ENCODE results near the gene NACA. TPM values are rescaled to one million over a fixed set of nuclear protein-coding genes. Genes with fewer than 3 reads are reported as not detected.

Gene NACA
- total RNA-seq, 1 donor from 2014 or later, result 2,450 TPM

DNA sequence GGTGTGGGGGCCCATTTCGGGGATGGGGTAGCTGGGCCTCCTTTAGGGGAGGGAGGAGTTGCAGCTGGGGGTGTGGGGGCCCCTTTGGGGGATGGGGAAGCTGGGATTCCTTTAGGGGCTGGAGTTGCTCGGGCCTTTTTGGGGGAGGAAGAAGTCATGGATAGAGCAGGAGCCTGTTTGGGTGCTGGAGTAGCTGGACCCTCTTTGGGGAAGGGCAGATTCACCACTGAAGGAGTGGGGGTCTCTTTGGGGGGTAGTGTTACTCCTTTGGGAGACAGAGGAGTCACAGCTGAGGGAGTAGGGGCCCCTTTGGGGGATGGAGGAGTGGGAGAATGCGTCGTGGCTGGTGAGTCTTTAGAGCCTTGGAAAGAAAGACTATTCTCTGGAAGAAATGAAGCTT lies 6.5 kb downstream of the NACA start:
- Mint-ChIP-seq H3K9me3 (no peaks in the 10 kb centered on the region), H3K4me1 (peaks cover 47% of the 10 kb centered on the region), H3K27me3 (ENCODE audit: insufficient read depth, low read depth) (peaks cover 4% of the 10 kb centered on the region), H3K27ac (peak overlapping the region; percentile 64), H3K36me3 (peaks cover 71% of the 10 kb centered on the region), H3K4me3 (peak overlapping the region; percentile 30)
- H3F3A ChIP-seq (ENCODE audit: low read depth), result peaks cover 47% of the 10 kb centered on the region
- no peaks in the 10 kb centered on the region for H3K9me3 ChIP-seq (ENCODE audit: low read depth)
- no peak overlapping the region for H3K4me3 ChIP-seq
- no peak overlapping the region for H3K4me2 ChIP-seq
- peaks cover 45% of the 10 kb centered on the region for H3K4me1 ChIP-seq
- H2AFZ ChIP-seq (replicated peaks), result no peak overlapping the region
- no peaks in the 10 kb centered on the region for H3K27me3 ChIP-seq
- H3K36me3 ChIP-seq, result peaks cover 8% of the 10 kb centered on the region
- TF ChIP-seq EZH2phosphoT487 (IDR thresholded peaks at IDR 0.05) (no peak), EZH2 (IDR thresholded peaks at IDR 0.05) (no peak)
- TF ChIP-seq, protein P1, sequence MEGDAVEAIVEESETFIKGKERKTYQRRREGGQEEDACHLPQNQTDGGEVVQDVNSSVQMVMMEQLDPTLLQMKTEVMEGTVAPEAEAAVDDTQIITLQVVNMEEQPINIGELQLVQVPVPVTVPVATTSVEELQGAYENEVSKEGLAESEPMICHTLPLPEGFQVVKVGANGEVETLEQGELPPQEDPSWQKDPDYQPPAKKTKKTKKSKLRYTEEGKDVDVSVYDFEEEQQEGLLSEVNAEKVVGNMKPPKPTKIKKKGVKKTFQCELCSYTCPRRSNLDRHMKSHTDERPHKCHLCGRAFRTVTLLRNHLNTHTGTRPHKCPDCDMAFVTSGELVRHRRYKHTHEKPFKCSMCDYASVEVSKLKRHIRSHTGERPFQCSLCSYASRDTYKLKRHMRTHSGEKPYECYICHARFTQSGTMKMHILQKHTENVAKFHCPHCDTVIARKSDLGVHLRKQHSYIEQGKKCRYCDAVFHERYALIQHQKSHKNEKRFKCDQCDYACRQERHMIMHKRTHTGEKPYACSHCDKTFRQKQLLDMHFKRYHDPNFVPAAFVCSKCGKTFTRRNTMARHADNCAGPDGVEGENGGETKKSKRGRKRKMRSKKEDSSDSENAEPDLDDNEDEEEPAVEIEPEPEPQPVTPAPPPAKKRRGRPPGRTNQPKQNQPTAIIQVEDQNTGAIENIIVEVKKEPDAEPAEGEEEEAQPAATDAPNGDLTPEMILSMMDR (IDR thresholded peaks at IDR 0.05), result no peak
- H3K9ac ChIP-seq, result no peak overlapping the region
- peak overlapping the region; percentile 11 for H3K27ac ChIP-seq
- peaks cover 90% of the 10 kb centered on the region for H3K79me2 ChIP-seq (ENCODE audit: low read depth)
- no peak for DNase-seq (ENCODE audit: low spot score)
- peaks cover 99% of the 10 kb centered on the region for H4K20me1 ChIP-seq (ENCODE audit: low read depth)

DNA sequence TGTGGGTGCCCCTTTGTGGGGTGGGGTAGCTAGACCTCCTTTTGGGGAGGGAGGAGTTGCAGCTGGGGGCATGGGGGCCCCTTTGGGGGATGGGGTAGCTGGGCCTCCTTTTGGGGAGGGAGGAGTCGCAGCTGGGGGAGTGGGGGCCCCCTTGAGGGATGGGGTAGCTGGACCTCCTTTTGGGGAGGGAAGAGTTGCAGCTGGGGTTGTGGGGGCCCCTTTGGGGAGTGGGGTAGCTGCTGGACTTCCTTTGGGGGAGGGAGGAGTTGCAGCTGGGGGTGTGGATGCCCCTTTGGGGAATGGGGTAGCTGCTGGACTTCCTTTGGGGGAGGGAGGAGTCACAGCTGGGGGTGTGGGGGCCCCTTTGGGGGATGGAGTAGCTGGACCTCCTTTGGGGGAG lies 7.0 kb downstream of the NACA start:
- peaks cover 43% of the 10 kb centered on the region for H3K4me1 Mint-ChIP-seq
- peaks cover 4% of the 10 kb centered on the region for H3K27me3 Mint-ChIP-seq (ENCODE audit: insufficient read depth, low read depth)

DNA sequence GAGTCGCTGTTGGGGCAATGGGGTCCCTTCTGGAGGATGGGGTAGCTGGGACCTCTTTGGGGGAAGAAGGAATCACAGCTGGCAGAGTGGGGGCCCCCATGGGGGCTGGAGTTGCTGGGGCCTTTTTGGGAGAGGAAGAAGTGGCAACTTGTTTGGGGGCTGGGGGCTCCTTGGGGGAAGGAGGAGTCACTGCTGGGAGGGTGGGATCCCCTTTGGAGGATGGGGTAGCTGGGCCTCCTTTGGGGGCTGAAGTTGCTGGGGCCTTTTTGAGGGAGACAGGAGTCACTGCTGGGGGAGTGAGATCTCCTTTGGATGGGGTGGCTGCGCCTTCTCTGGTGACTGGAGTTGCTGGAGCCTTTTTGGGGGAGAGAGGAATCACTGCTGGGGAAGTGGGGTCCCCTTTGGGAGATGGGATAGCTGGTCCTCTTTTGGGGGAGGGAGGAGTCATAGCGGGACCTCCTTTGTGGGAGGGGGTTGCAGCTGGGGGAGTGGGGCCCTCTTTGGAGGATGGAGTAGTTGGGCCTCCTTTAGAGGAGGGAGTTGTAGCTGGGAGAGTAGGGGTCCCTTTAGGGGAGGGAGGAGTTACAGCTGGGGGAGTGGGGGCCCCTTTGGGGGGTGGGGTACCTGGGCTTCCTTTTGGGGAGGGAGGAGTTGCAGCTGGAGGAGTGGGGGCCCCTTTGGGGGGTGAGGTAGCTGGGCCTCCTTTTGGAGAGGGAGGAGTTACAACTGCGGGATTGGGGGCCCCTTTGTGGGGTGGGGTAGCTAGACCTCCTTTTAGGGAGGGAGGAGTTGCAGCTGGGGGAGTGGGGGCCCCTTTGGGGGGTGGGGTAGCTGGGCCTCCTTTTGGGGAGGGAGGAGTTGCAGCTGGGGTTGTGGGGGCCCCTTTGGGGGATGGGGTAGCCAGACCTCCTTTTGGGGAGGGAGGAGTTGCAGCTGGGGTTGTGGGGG lies 7.9 kb downstream of the NACA start:
- Mint-ChIP-seq H3K27ac (peak overlapping the region; percentile 78), H3K9me3 (no peaks in the 10 kb centered on the region), H3K4me1 (peaks cover 35% of the 10 kb centered on the region), H3K4me3 (no peak overlapping the region), H3K36me3 (peaks cover 77% of the 10 kb centered on the region), H3K27me3 (ENCODE audit: insufficient read depth, low read depth) (peaks cover 4% of the 10 kb centered on the region)
- peaks cover 76% of the 10 kb centered on the region for H3K79me2 ChIP-seq (ENCODE audit: low read depth)
- H3K4me3 ChIP-seq, result no peak overlapping the region
- DNase-seq (ENCODE audit: low spot score), result no peak
- H3K27ac ChIP-seq, result peak overlapping the region; percentile 83
- peaks cover 96% of the 10 kb centered on the region for H4K20me1 ChIP-seq (ENCODE audit: low read depth)
- no peak overlapping the region for H3K9ac ChIP-seq
- peaks cover 30% of the 10 kb centered on the region for H3K4me1 ChIP-seq
- peaks cover 22% of the 10 kb centered on the region for H3K36me3 ChIP-seq
- peaks cover 62% of the 10 kb centered on the region for H3F3A ChIP-seq (ENCODE audit: low read depth)
- H3K9me3 ChIP-seq (ENCODE audit: low read depth), result no peaks in the 10 kb centered on the region
- TF ChIP-seq EZH2phosphoT487 (IDR thresholded peaks at IDR 0.05), result no peak
- no peak for TF ChIP-seq EZH2 (IDR thresholded peaks at IDR 0.05)
- TF ChIP-seq, protein P1 (IDR thresholded peaks at IDR 0.05), result no peak
- H3K27me3 ChIP-seq, result no peaks in the 10 kb centered on the region
- no peak overlapping the region for H2AFZ ChIP-seq (replicated peaks)
- no peak overlapping the region for H3K4me2 ChIP-seq

More for the DNA sequence above, 7.0 kb downstream of the NACA start:
- no peak overlapping the region for H3K4me2 ChIP-seq
- H3K27ac ChIP-seq, result peak overlapping the region; percentile 11
- DNase-seq (ENCODE audit: low spot score), result no peak
- H3K27ac Mint-ChIP-seq, result no peak overlapping the region
- peaks cover 98% of the 10 kb centered on the region for H4K20me1 ChIP-seq (ENCODE audit: low read depth)
- H2AFZ ChIP-seq (replicated peaks), result no peak overlapping the region
- H3K9me3 Mint-ChIP-seq, result no peaks in the 10 kb centered on the region
- no peaks in the 10 kb centered on the region for H3K27me3 ChIP-seq
- no peak overlapping the region for H3K4me3 Mint-ChIP-seq
- H3K36me3 Mint-ChIP-seq, result peaks cover 72% of the 10 kb centered on the region
- H3K36me3 ChIP-seq, result peaks cover 13% of the 10 kb centered on the region
- H3K4me3 ChIP-seq, result no peak overlapping the region
- H3F3A ChIP-seq (ENCODE audit: low read depth), result peaks cover 52% of the 10 kb centered on the region
- peaks cover 40% of the 10 kb centered on the region for H3K4me1 ChIP-seq
- H3K79me2 ChIP-seq (ENCODE audit: low read depth), result peaks cover 85% of the 10 kb centered on the region
- no peak overlapping the region for H3K9ac ChIP-seq
- H3K9me3 ChIP-seq (ENCODE audit: low read depth), result no peaks in the 10 kb centered on the region
- TF ChIP-seq EZH2 (IDR thresholded peaks at IDR 0.05), result no peak
- TF ChIP-seq, protein P1 (IDR thresholded peaks at IDR 0.05), result no peak

All from neural progenitor cell (in vitro differentiated cells).